ENCODE results near the gene NPAS3. TPM values are rescaled to one million over a fixed set of nuclear protein-coding genes. Genes with fewer than 3 reads are reported as not detected.

Gene NPAS3
- total RNA-seq, 1 donor from 2014 or later, result 2.0 TPM

GRCh38 chr14:32978691-32979255 lies 40.1 kb downstream of the NPAS3 start:
- TF ChIP-seq, protein P1, sequence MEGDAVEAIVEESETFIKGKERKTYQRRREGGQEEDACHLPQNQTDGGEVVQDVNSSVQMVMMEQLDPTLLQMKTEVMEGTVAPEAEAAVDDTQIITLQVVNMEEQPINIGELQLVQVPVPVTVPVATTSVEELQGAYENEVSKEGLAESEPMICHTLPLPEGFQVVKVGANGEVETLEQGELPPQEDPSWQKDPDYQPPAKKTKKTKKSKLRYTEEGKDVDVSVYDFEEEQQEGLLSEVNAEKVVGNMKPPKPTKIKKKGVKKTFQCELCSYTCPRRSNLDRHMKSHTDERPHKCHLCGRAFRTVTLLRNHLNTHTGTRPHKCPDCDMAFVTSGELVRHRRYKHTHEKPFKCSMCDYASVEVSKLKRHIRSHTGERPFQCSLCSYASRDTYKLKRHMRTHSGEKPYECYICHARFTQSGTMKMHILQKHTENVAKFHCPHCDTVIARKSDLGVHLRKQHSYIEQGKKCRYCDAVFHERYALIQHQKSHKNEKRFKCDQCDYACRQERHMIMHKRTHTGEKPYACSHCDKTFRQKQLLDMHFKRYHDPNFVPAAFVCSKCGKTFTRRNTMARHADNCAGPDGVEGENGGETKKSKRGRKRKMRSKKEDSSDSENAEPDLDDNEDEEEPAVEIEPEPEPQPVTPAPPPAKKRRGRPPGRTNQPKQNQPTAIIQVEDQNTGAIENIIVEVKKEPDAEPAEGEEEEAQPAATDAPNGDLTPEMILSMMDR (IDR thresholded peaks at IDR 0.05; ENCODE audit: insufficient read depth, low read length, poor library complexity, severe bottlenecking), result no peak
- no peaks in the 10 kb centered on the region for H3K27me3 ChIP-seq (ENCODE audit: control insufficient read depth, insufficient read depth, low read length)
- no peak for DNase-seq (ENCODE audit: low read depth)
- no peaks in the 10 kb centered on the region for H3K36me3 ChIP-seq (ENCODE audit: control insufficient read depth, insufficient read depth, low read length)
- no peak overlapping the region for H3K4me3 ChIP-seq (ENCODE audit: low read depth, low read length)

DNA sequence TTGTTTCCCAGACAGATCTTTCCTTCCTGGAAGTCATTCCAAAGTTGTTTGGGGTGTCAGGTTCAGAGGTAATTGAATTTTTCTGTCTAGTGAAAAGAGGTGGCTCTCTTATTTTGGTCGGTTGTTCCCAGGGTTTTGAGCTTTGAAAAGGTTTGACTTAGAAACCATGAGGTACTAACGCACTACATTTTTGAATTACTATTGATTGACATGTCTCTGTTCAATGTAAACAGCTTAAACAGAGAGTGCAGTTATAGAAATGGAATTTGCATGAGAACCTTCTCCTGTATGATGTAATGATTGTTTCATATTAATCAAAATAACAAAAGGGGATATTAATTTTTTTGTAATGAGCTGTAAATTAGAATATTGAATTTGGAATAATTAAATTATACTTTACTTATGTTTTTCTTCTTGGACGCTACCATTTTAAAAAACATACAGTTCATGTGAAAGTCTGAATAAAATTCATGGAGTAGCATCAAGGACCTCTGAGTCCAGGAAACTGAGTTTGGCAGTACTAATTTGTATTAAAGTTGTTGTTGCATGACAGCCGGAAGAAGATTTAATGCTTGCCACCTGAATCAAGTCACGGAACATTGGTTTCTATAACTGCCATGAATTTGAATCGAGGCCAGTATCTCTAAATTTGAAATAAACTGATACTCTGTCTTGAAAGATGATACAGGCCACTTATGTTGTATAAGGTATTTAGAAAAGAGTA lies 41.7 kb downstream of the NPAS3 start:
- TF ChIP-seq, protein P1 (IDR thresholded peaks at IDR 0.05; ENCODE audit: insufficient read depth, low read length, poor library complexity, severe bottlenecking), result no peak
- no peaks in the 10 kb centered on the region for H3K27me3 ChIP-seq (ENCODE audit: control insufficient read depth, insufficient read depth, low read length)
- no peaks in the 10 kb centered on the region for H3K36me3 ChIP-seq (ENCODE audit: control insufficient read depth, insufficient read depth, low read length)
- H3K4me3 ChIP-seq (ENCODE audit: low read depth, low read length), result no peak overlapping the region
- no peak for DNase-seq (ENCODE audit: low read depth)

GRCh38 chr14:32980902-32981501 lies 42.3 kb downstream of the NPAS3 start:
- TF ChIP-seq, protein P1 (IDR thresholded peaks at IDR 0.05; ENCODE audit: insufficient read depth, low read length, poor library complexity, severe bottlenecking), result no peak
- Histone ChIP-seq H3K27me3 (ENCODE audit: control insufficient read depth, insufficient read depth, low read length) (no peaks in the 10 kb centered on the region), H3K4me3 (ENCODE audit: low read depth, low read length) (no peak overlapping the region), H3K36me3 (ENCODE audit: control insufficient read depth, insufficient read depth, low read length) (no peaks in the 10 kb centered on the region)
- no peak for DNase-seq (ENCODE audit: low read depth)

- TF ChIP-seq, protein P1 (IDR thresholded peaks at IDR 0.05; ENCODE audit: insufficient read depth, low read length, poor library complexity, severe bottlenecking), result no peak
- no peaks in the 10 kb centered on the region for H3K27me3 ChIP-seq (ENCODE audit: control insufficient read depth, insufficient read depth, low read length)
- no peak for DNase-seq (ENCODE audit: low read depth)
Measured at GRCh38 chr14:32984241-32984930, 45.7 kb downstream of the NPAS3 start.

GRCh38 chr14:32985866-32986265 lies 47.2 kb downstream of the NPAS3 start:
- Histone ChIP-seq H3K36me3 (ENCODE audit: control insufficient read depth, insufficient read depth, low read length) (no peaks in the 10 kb centered on the region), H3K27me3 (ENCODE audit: control insufficient read depth, insufficient read depth, low read length) (no peaks in the 10 kb centered on the region), H3K4me3 (ENCODE audit: low read depth, low read length) (no peak overlapping the region)
- DNase-seq (ENCODE audit: low read depth), result no peak
- TF ChIP-seq, protein P1 (IDR thresholded peaks at IDR 0.05; ENCODE audit: insufficient read depth, low read length, poor library complexity, severe bottlenecking), result no peak

More at GRCh38 chr14:32984241-32984930, 45.7 kb downstream of the NPAS3 start:
- H3K4me3 ChIP-seq (ENCODE audit: low read depth, low read length), result no peak overlapping the region
- no peaks in the 10 kb centered on the region for H3K36me3 ChIP-seq (ENCODE audit: control insufficient read depth, insufficient read depth, low read length)

Measured in kidney epithelial cell (primary cell).